OCI-LY1 (cell line): Measurements from ENCODE around the gene ING4.

Experiments used
- EZH2 ChIP-seq: fragments of 200-600 bp; sonication (generic), shearing (Covaris generic); IDR thresholded peaks from 2 replicates; pipeline ENCODE4 v1.8.0; 2017; ENCODE audit warnings: borderline replicate concordance, mixed run types, mild to moderate bottlenecking, antibody characterized with exemption, low read length, moderate library complexity, mixed read lengths
- TF ChIP-seq, protein P1 (sequence below): fragments of 200-600 bp; sonication (generic), shearing (Covaris generic); IDR thresholded peaks from 2 replicates; pipeline ENCODE4 v1.5.1; 2017; ENCODE audit warnings: mild to moderate bottlenecking, antibody characterized with exemption, low read length, moderate library complexity, mixed read lengths

GRCh38 chr12:6635375-6635855 lies 27.5 kb downstream of the ING4 start:
- TF ChIP-seq, protein P1, sequence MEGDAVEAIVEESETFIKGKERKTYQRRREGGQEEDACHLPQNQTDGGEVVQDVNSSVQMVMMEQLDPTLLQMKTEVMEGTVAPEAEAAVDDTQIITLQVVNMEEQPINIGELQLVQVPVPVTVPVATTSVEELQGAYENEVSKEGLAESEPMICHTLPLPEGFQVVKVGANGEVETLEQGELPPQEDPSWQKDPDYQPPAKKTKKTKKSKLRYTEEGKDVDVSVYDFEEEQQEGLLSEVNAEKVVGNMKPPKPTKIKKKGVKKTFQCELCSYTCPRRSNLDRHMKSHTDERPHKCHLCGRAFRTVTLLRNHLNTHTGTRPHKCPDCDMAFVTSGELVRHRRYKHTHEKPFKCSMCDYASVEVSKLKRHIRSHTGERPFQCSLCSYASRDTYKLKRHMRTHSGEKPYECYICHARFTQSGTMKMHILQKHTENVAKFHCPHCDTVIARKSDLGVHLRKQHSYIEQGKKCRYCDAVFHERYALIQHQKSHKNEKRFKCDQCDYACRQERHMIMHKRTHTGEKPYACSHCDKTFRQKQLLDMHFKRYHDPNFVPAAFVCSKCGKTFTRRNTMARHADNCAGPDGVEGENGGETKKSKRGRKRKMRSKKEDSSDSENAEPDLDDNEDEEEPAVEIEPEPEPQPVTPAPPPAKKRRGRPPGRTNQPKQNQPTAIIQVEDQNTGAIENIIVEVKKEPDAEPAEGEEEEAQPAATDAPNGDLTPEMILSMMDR: no peak
- no peak for TF ChIP-seq EZH2
